ENCODE measurements around the gene YES1.

Gene YES1

DNA sequence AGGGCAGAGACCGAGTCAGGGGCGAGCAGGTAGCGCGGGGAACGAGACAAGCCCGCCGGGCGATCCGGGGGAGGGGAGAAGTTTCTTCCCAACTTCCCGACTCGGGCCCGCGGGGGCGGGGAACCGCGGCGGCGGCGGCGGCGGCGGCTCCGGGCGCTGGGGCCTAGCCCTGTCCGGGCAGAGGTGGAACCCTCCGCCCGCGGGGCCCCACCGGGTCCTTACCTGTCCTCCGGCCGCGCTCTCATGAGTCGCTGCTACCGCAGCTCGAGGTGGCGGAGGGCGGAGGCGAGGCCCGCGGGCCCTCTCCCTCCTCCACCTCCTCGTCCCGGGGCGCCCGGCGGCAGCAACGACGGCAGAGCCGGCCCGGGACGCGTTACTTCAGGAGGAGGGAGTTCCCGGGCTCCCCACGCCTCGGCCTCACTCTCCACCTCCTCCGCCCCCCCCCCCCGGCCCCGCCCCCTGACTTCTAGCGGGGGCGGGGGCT is at the start of gene YES1:
TSS of gene YES1 (minus strand) at position 351 of the 484 bp plus-strand sequence. CDS start 55,415 bp downstream, outside the sequence.
- DNase-seq: no peak

DNA sequence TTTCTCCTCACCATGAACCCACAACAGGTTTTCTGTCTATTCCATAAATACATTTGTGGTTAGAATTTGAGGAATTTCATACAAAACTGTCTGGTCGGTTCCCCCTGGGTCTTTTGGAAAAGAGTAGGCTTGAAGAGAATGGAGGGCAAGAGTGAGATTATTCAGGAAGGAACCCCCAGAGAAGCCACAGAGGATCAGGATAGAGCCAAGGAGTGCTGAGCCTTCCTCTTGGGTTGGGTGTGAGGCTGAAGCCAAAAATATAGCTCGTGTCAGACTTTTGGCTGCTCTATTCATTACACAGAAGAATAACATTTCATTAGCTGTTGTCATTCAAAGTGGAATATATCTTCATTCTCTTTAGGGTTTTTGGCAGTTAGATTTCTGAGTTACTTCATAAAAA is 45.9 kb upstream of the YES1 start:
- DNase-seq: no peak

DNA sequence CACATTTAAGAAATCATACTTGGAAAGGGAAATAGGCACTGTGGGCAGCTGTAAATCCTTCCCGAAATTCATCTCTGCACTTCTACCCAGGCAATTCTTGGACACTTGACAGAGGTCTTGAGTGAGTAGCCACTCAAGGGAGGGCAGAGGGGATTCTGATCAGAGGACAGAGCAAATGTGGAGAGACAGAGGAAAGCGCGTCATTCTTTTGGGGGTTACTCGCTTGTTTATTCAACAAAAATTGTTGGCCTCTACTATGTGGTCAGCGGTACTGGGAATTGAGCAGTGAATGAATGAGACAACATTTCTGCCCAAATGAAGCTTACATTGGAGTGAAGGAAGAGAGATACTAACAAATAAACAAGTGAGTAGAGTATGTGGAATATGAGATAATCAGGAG is 41.4 kb upstream of the YES1 start:
- DNase-seq: no peak

DNA sequence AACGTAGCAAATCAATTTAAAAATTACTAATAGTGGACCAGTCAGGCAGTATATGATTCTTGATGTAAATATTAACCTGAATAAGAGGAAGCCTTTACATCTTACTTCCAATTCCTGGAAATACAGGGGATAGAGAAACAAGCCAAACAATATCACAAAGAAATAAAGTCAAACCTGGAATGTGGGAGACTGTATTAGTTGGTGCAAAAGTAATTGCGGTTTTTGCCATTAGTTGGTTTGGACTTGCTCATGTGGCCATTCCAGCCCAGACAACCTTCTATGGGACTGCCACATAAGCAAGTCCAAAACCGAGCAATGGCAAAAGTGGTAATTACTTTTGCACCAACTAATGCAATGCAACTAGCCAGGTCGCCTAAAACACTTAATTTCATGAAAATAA is 38.9 kb upstream of the YES1 start:
- no peak for DNase-seq

DNA sequence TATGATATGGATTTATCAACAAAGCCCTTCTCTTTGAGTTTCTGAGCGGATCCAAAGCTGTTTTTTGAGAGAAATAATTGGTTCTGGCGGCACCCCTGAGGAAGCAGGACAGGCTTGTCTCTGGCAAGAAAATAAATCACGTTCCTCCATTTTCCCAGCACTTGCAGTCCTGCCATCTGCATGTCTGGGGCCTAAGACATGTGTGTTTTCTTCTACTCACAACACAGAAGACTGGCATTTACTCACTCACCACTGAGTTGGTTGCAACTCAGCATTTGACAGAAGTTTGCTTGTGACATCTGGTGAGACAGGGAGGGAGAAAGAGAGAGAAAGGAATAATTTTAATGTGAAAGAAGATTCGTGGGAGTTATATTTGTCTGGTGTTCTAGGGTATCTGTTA is 37.0 kb upstream of the YES1 start:
- peak; percentile 17 for DNase-seq

DNA sequence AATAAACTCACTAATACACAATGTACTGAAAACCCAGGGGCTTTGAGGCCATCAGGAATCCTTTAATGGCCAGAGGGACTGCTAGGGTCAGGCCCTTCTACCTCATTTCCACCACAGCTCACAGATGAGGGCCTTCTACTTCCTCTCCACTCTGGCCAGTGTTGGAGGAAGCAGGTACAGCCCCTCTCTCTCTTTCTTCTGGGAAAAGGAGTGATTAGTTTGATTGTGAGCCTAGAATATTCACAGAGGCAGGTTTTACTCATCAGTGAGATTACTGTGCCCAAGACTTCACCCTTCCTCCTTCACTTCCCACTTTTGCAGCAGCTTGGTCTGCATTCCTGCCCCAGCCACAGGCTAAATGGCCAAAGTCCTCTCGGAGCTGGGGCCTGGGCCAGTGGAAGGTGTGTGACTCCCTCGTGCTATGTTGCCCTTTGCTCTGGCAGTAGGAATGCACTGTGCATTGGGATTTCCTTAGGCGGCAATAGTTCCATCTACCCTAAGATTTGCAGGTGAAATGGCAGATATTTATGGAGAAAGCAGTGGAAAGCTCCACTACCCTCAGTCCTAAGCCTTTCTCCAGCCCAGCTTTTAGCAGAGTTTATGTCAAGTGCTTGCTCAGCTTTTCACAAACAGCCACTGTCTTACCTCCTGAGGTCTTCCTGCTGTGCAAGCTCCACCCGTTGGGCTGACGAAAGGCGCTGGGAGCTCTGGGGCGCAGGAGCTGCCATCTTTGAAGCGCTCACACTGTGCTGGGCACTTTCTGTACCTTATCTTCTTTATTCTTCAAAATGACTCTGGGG is 36.2 kb upstream of the YES1 start:
- DNase-seq: no peak

DNA sequence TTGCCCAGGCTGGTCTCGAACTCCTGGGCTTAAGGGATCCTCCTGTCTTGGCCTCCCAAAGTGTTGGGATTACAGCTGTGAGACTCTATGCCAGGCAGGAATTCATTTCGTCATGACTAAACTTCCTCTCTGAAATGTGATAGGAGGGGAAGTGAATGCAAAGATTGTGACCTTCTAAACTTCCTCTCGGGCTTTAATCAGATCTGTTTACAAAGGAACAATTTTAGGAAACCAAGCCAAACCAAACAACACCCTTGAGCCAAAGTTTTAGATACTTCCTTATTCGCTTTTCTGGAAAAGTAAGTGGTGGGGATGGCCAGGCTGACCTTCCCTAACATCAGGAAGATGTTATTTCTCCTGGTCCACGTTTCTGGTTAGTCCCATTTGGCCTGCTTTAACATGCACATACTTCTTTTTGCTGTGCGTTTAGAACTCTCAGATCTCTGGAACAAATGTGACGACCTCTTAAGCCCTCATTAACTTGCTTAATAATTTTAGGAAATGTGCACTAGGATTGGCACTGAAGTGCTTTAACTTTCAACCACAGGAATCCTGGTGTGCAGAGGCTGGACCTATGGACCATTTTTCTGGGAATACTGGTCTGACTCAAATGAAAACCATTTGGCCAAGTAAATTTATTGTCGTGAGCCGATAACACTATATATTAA is 33.2 kb upstream of the YES1 start:
- DNase-seq: no peak

DNA sequence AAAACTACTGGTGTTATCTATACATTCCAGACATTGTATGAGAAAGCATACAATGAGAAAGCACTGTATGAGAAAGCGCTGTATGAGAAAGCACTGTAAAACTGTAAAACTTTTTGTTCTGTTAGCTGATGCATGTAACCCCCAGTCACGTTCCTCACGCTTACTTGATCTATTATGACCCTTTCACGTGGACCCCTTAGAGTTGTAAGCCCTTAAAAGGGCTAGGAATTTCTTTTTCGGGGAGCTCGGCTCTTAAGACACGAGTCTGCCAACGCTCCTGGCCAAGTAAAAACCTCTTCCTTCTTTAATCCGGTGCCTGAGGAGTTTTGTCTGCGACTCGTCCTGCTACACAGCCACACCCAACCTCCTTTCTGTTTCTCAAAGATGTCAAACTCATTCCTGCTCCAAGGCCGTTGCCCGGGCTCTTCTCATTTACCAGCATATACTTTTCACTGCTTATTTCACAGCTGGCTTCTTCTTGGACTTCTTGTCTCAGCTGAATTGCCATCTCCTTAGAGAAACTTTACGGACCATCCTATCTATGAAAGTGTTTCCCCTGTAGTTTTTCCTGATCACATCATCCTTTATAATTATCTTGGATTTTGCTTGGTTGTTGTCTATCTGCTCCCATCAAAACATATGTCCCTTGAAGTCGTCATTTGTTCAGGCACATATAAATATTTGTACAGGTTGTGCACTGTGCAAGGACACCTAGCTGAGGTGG is 29.8 kb upstream of the YES1 start:
- DNase-seq: no peak

DNA sequence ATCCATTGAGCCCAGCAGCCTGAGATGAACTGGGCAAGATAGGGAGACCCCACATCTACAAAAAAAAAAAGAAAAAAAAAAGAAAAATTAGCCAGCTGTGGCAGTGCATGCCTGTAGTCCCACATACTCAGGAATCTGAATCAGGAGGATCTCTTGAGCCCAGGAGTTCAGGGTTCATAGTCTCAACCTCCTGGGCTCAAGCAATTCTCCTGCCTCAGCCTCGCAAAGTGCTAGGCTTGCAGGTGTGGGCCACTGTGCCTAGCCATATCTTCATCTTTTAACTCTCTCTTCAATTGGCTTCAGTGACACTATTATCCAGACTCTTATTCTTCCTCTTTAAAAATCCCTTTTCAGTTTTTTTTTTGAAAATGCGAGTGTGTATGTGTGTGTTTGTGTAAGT is 28.5 kb upstream of the YES1 start:
- peak; percentile 26 for DNase-seq

DNA sequence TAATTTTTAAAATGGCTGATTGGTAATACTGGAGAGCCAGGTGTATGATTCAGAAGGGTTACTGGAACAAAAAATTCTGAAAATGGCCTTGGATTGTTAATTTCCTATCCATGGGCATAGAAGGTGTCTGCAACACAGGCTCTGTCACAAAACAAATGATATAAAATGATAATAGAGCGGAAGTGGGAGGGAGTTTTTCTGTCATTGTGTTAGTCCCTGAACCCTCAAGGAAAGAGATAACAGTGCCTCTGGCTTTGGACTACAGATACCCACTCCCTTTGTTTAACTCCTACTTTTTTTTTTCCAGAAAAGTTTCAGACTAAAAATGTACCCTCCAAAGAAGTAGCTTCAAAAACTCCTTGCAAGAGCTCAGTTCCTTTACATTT is 28.0 kb upstream of the YES1 start:
- DNase-seq: no peak

DNA sequence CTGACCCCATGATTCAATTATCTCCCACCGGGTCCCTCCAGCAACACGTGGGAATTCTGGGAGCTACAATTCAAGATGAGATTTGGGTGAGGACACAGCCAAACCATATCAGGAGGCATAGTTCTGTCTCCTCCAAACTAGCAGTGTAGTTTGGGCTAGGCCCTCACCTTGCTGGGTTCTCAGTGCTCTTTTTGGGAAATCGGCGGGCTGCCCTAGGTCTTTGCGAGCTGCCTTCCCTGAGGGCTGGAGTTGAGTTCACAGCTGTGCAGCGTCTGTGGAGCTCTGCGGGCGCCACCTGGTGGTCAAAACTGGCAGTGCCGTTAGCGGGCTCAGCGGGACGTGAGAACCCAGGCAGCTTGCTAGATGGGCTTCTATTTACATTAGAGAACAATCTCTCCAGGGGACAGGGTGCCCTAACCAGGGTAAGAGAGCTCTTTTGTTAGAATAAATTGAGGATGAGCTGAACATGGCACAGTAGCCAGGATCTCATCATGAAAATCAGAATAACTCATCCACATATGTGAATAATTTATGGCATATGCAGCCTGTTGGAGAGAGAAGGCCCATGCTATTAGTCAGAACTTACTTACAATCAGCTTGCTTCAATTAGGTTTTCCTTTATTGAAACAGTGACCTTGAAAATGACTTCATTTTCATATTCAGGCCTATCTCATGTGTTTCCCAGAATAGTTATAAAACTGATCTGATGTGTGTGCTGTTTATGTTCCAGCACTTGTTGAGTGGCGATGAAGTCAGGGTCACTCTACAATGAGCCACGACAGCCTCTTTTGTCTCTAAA is 27.4 kb upstream of the YES1 start:
- peak; percentile 100 for DNase-seq

DNA sequence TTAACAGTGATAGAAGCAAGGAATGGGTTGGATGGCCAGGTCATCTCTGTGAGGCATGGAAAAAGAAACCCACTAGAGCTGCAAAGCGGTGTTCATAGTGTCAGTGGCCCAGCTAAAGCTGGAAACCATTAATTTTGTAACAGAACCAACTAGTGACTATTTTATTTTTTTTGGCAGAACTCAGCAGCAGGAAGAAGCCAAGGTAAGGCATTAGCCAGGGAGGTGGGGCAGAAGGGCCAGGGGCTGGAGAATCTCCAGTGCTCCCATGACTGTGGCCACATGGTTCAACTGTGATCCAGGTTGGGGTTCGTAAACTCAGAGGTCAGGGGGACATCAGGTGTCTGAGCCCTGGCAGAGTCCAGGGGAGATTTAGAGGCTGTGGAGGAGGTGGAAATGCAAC is 25.9 kb upstream of the YES1 start:
- no peak for DNase-seq

DNA sequence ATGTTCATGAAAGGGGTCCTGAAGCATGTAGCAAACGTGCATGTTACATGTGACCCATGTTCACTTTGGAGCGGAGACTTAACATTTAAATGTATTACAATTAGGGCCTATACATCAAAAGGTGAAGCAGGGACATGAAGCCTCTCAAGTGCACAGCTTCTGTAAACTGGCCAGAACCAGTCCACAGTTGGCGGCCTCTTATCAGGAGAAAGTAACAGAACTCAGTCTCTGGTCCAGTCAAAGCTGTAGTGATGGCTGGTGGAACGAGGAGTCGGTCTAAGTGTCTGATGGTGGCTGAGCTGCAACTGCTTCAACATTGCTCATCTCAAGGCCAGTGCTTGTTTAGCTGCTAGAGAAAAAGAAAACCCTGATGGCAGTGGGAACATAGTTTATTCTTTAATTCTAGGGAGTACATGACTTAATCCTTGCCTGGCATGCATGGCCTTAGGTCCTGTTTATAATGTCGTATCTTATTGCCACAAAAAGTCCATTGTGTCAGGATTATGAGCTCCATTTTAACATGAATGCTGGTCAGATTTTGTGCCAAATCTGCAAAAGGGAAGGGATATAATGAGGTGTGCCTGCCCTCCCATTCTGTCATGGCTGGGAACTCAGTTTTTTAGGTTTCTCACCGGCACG is 22.2 kb upstream of the YES1 start:
- DNase-seq: no peak

DNA sequence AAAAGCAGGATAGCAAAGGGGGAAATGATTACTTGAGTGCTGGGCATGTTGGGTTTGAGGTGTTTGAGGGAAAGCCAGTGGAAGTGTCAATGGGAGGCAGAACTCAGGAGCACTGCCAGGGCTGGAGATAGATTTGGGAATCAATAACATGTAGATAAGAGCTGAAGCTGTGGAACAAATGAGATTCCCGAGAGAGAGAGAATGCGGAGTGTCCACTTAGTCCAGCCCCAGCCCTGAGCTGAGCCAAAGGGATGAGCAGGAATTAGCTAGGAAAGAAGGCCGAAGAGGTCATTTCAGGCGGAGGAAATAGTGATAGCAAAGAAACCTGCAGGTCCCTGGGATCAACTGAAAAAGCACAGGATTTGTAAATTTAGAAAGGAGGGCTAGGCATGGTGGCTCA is 21.2 kb upstream of the YES1 start:
- DNase-seq: no peak

DNA sequence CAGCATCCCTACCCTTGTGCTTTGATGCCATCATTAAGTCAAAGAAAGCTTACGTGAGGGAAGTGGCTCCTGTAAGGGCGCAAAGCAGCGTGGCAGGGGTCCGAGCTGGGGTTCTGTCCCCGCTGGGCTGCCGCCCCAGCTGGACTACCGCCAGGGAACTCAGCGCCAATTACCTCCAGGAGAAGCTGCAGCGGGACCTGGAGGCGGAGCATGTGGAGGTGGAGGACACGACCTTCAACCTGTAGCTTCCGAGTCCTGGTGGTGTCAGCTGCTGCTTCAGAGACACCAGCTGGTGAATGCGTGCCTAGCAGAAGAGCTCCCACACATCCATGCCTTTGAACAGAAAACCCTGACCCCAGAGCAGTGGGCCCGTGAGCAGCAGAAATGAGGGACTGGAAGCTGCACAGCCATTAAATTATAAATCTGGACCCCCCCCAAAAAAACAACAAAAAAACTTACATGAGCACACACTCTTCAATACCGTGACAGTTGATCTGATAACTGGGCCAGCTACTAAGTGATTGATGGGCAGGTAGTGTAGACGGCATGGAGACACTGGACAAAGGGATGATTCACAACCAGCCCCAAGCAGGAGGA is 20.1 kb upstream of the YES1 start:
- no peak for DNase-seq

DNA sequence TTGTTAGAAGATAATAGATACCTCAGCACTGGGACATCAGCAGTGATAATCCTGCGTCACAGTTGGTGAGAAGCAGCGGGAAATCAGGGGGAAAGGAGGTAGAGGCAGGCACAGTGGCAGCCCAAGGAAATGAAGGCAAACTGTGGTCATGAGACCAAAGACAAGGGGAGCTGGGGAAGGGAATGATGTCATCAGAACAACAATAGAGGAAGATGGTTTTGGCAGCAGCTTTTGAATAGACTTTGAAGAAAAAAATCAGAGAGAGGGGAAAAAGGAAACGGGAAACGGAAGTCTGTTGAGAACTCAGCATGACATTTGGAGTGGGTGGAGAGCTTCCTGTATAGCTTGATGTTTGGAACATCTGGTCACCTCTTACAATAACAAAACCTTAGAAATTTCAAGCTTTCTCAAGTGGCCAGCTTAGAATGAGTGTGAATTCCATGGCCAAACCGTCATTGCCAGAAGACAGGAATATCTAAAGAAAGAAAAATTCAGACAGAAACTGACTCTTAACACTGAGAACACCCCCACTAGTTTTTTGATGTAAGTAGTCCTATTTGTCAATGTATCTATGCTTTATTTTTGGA is 18.4 kb upstream of the YES1 start:
- DNase-seq: no peak

DNA sequence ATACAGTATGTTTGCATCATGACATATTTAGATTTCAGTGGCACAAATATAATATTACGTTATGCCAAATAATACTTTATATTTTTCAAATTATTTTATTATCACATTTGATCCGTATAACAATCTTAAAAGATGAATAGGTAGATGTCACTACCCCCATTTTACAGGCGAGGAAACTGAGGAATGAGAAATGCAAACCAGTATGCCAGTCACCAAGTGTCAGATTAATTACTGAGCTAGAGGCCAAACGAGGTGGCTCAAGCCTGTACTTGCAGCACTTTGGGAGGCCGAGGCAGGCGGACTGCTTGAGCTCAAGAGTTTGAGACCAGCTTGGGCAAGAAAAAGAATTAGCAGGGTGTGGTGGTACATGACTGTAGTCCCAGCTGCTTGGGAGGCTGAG is 17.4 kb upstream of the YES1 start:
- DNase-seq: no peak

DNA sequence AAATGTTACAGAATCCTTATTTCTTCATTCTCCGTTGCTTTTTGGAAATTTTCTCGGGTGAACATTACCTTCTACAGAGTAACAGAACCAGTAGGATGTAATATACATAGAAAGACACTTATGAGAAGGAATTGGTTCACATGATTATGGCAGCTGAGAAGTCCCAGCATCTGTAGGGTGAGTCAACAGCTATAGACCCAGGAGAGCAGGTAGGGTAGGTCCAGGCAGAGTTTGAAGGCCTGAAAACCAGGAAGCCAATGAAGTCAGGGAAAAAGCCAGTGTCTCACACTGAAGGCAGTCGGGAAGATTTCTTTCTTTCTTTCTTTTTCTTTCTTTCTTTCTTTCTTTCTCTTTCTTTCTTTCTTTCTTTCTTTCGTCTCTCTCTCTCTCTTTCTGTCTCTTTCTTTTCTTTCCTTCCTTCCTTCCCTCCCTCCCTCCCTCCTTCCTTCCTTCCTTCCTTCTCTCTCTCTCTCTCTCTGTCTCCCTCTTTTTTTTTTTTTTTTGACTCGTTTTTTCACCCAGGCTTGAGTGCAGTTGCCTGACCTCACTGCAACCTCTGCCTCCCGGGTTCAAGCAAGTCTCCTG is 15.1 kb upstream of the YES1 start:
- no peak for DNase-seq

DNA sequence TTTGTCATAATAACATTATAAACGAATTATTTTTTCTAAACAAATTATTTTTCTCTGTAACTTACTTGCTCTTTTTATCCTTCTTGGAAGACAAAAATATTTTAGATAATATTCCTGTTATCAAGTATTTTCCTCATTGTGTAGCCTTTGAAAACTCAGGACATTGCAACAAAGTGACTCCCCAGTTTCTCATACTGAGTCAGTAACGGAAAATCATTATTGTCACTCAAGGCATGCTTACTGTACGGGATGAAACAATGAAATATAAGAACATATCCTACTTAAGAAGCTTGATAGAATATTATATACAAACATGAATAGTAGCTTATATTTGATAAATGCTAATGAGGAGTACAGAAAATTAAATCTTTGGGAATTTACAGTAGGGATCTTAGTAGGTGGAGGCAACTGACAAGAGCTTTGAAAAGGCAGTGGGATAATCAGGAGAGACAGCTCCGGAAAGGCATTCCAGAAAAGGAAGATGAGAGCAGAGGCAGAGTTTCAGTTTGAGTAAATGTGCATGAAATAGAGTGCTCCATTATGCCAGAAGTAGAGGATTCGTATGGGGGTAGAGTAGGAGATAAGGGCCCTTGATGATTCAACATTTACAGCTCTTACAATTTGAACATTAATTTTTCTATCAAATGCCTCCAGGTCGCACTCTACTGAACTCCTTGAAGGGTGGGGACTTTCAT is 14.0 kb upstream of the YES1 start:
- no peak for DNase-seq

DNA sequence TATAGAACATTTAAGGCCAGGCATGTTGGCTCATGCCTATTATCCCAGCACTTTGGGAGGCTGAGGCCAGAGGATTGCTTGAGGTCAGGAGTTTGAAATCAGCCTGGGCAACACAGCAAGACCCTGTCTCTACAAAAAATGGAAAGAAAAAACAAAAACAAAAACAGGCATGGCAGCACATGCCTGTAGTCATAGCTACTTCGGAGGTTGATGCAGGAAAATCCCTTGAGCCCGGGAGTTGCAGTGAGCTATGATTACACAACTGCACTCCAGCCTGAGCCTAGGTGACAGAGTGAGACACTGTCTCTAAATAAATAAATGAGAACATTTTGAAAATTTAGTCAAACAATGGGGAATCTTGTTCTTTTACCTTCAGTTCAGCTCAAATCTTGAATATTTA is 12.1 kb upstream of the YES1 start:
- no peak for DNase-seq

Measured in activated CD8-positive, alpha-beta memory T cell treated with anti-CD3 and anti-CD28 coated beads, Interleukin-2, amount 50 U/mL, for 48 hours (primary cell).